Activated gamma-delta T cell treated with Interleukin-2 at 50 U/mL for 16 hours (primary cell): Measurements from ENCODE around the gene NATD1.

Experiments used
- DNase-seq: peaks from one replicate; pipeline ENCODE4 v3.0.0-alpha.2; 2020

Gene NATD1

GRCh38 chr17:21289902-21290571, 36.8 kb upstream of the NATD1 start:
- DNase-seq, result no peak

DNA sequence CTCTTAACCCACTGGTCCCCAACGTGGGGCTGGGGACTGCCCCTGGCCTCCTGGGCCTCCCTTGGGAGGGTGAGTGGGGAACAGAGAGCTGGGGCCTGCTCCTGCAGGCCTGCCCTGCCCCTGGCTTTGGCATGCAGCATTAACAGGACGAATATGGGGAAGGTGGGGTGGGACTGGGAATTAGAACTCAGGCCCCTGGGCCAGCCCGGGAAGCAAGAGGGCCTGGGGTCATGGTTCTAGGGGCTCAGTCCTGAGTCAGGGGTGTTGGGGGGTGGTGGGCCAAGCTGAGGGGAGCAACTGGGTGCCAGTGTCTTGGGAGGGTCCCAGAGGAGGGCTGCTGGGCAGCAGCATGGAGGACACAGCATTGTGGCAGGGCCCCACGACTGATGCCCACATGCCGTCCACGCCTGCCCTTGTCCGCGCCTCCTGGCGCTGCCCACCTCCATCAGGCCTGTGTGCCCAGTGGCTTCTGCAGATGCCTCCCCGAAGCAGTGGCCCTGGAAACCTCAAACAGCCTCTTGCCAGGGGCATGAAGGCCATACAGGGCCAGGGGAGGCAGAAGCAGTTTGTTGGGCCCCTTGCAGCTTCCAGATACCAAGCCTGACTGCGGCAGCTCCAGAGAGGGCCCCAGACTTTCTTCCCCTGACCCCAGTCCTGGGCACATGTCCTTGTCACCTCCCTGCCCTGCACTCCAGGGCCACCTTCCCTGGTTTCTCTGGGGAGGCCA, 36.1 kb upstream of the NATD1 start:
- DNase-seq, result no peak

- DNase-seq, result no peak
Measured at GRCh38 chr17:21288571-21289017, 35.4 kb upstream of the NATD1 start.

GRCh38 chr17:21287703-21288449, 34.7 kb upstream of the NATD1 start:
- DNase-seq, result peak; percentile 95

DNA sequence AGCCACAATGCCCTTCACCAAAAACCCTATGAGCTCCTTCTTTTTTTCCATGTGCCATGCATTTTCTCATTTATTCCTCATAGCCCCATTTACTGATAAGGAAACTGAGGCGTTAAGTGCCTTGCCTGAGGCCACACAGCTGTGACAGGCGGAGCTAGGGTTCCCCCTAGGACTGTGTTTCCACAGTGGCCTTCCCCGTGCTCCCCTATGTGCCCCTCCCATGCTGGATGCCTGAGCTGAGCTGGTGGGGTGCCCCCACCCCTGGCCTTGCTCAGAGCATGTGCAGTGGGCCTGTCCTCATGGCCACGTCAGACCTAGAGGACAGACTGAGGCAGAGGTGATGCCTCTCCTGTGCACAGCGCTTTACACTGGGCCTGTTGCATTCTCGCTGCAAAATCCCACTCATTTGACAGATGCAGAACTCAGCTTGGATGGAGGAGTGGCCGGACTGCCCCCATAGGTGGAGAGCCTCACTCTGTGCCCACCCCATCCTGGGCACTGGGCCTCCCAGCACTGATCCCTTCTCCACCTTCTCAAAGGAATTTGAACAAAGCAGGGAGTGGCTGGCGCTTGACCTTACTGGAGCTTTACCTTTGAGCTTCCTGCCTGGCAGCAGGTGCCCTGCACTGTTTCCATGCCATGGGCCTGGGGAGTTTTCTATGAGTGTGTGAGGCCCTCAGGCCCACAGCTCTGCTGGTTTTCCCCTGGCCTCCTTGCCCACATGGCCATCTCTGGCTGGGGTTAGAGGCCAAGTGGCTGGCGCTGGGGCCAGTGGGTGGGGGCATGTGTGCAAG, 33.9 kb upstream of the NATD1 start:
- DNase-seq, result no peak

DNA sequence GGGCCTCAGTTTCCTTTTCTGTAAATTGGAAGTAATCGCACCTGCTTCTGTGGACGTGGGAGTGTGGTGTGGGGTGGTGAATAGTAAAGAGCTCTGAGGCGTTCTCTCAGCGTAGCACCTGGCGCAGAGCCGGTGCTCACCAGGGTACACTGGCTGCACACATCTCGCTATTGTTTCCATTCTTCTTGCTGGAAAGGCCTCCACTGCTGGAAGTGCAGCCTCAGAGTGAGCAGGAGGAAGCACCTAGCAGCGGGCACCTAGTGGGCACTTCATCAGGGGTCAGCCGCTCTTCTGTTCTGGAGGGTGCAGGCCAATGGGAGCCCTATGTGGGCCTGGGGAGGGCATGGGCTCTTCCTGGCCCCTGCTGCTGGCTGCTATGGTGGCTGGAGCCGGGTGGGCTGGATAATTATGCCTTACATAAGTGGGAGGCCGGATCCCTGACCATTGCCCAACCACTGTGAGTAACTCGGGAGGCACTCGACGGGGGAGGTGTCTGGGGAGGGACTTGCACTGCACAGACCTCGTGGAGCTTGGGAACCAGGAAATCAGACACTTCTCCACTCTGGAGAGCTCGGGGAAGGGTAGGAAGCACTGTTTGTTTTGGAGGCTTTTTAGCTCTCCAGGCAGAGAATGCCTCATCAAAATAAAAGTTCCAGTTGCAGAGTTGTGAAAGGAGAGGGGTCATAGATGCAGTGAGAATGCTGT, 33.0 kb upstream of the NATD1 start:
- no peak for DNase-seq

GRCh38 chr17:21285164-21286065, 32.2 kb upstream of the NATD1 start:
- DNase-seq, result no peak

- peak; percentile 96 for DNase-seq
Measured at GRCh38 chr17:21284319-21285163, 31.3 kb upstream of the NATD1 start, which contains the start of gene MAP2K3. Gene MAP2K3 (plus strand): TSS chr17:21284711. CDS start chr17:21284921, 210 bp downstream.

- DNase-seq, result no peak
Measured at GRCh38 chr17:21283482-21284318, 30.5 kb upstream of the NATD1 start.

DNA sequence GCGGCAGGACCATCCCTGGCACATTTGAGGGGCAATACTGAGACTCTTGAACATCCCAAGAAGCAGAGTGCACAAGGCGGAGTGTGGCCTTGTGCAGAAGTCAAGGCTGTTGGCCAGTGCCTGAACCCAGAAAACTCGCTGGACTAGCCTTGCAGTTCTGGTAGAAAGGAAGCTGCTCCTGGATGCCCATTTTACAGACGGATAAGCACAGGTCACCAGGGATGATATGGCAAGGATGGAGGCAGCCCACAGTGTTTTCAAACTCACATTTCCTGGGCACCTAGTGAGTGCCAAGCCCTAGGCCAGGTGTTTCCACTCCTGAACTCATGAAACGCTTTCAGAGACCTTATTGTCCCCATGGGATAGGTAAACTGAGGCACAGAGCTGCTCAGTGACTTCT, 29.6 kb upstream of the NATD1 start:
- no peak for DNase-seq

DNA sequence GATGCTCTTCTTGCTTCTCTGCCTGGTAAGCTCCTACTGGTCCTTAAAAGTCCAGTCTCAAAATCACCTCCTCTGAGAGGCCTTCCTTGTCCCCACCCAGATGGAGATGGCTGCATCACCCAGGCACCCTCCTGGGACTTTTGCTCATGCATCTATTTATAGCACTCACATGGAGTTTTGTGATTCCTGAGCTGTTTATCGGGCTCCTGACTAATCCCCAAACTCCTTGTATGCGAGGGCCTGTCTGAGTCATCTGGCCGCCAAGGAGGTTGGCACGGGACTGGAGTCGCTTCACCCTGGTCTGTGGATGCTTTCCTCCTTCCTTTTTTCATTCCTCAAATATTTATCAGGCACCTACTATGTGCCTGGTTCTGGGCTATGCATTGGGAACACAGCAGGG, 29.0 kb upstream of the NATD1 start:
- no peak for DNase-seq

- peak; percentile 89 for DNase-seq
Measured at GRCh38 chr17:21280081-21280518, 26.9 kb upstream of the NATD1 start.

DNA sequence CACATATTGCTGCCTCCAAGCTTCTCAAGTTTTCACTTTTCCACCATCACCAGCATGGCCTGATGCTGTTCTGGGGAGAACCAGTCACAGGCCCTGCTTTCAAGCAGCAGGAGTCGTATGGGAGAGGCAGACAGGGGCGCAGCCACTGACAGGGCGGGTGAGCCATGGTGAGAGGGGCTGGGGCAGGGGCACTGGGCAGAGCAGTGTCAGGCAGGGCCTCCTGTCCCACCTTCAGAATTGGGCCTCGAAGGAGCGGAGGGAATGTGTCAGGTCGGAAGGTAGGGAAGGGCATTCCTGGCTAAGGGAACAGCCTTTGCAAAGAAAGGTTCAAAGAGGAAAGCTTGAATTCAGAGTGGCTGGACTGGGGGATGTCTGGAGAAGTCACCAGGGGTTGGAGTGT, 26.4 kb upstream of the NATD1 start:
- no peak for DNase-seq

GRCh38 chr17:21279198-21279535, 26.0 kb upstream of the NATD1 start:
- no peak for DNase-seq

- no peak for DNase-seq
Measured at GRCh38 chr17:21278450-21279197, 25.4 kb upstream of the NATD1 start.

DNA sequence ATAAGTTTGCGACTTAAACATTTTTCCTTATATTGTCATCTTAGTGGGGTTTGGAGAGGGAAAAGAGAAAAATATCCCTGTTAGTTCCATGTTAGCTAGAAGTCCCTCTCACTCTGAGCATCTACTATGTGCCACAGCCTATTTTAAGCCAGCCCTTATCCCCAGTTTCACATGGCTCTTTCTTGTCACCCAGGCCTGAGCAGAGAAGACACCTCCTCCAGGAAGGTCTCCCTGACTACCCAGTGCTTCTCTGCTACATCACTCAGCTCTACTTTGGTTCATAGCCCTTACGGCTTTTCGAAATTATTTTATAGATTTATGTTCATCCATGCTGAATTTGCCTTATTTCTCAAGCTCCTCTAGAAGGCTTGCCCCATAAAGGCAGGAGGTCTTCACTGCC, 24.1 kb upstream of the NATD1 start:
- DNase-seq, result no peak

DNA sequence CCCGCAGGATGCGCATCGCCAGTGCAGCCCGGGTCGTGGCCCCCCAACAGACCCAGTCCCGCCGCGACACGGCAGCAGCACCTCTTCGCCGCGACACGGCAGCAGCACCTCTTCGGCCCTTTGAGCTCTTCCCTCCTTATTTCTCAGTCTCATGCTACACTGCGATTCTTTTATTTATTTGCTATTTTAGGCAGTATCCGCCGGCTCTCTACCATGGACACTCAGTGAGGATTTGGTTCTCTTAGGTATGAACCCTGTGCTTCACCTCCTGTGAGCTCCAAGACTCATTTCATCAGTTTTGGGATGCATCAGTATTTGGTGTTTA, 23.0 kb upstream of the NATD1 start:
- no peak for DNase-seq

DNA sequence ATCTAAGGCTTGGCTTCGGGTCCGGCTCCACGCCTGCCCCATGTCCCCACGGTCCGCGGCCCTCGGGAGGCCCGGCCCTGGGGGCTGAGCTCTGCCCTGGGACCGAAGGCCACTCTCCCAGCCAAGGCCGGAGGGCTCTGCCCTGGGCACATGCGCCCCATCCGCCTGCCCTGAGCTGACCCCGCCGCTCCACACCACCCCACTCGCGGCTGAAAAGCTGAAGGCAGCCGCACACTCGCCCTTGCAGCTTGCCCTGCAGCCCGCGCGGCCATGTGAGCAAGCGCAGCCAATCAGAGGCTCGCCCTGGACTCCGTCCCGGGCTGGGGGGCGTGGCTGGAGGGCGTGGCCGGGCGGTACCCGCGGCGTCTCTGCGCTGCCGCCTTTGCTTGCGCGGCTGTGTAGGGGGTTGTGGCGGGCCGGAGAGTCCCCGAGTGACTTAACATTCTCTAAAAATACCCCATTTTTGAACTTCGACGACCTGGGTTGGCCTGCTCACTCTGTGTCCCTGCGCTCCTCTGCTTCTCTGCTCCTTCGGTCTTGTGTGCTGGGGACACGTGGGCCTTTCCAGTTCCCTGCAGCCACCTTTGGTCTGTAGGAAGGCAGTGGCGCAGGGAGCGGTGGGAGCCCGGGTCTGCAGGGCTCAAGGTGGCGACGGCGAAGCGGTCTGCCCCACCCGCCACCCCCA, 22.5 kb upstream of the NATD1 start:
- DNase-seq, result peak; percentile 95
